HG03378 (cell line): ENCODE data around the gene NDUFB3.
"Not testable (repeated sequence)": the region's sequence is repeated elsewhere in the genome, so short reads cannot be mapped to it uniquely, and the experiment has no call there.

Experiments used
- ATAC-seq: cut with Tn5 transposase; IDR thresholded peaks from one replicate; pipeline ENCODE4 v1.9.1; 2021; ENCODE audit warnings: mild to moderate bottlenecking, moderate library complexity; ENCODE audit not compliant: unreplicated experiment

Gene NDUFB3

GRCh38 chr2:201084863-201085262, 13.1 kb downstream of the NDUFB3 start:
- no peak for ATAC-seq

- no peak for ATAC-seq
Measured at GRCh38 chr2:201090574-201090973, 18.8 kb downstream of the NDUFB3 start.

GRCh38 chr2:201093573-201093972, 21.8 kb downstream of the NDUFB3 start:
- no peak for ATAC-seq

- ATAC-seq: no peak
Measured at GRCh38 chr2:201100497-201100896, 28.7 kb downstream of the NDUFB3 start.

- ATAC-seq: no peak
Measured at GRCh38 chr2:201105759-201106158, 34.0 kb downstream of the NDUFB3 start.

- ATAC-seq: no peak
Measured at GRCh38 chr2:201107624-201108023, 35.8 kb downstream of the NDUFB3 start.

- ATAC-seq: no peak
Measured at GRCh38 chr2:201108341-201108740, 36.5 kb downstream of the NDUFB3 start.

- no peak for ATAC-seq
Measured at GRCh38 chr2:201109186-201109585, 37.4 kb downstream of the NDUFB3 start.

- no peak for ATAC-seq
Measured at GRCh38 chr2:201110615-201111014, 38.8 kb downstream of the NDUFB3 start.

- ATAC-seq: no peak
Measured at GRCh38 chr2:201111096-201111495, 39.3 kb downstream of the NDUFB3 start.

- ATAC-seq: no peak
Measured at GRCh38 chr2:201114350-201114749, 42.5 kb downstream of the NDUFB3 start.

- ATAC-seq: no peak
Measured at GRCh38 chr2:201114846-201115245, 43.0 kb downstream of the NDUFB3 start.

- ATAC-seq: peak; percentile 30
Measured at GRCh38 chr2:201116115-201116958, 44.5 kb downstream of the NDUFB3 start, which contains the start of gene CFLAR. TSS of gene CFLAR (plus strand) at chr2:201116164. CDS start at chr2:201129866, 13,702 bp downstream.

GRCh38 chr2:201116959-201117734, 45.3 kb downstream of the NDUFB3 start:
- ATAC-seq: peak; percentile 27

GRCh38 chr2:201117735-201118094, 45.9 kb downstream of the NDUFB3 start:
- not testable (repeated sequence) for ATAC-seq

- ATAC-seq: peak; percentile 56
Measured at GRCh38 chr2:201118121-201118960, 46.5 kb downstream of the NDUFB3 start.

- ATAC-seq: no peak
Measured at GRCh38 chr2:201118961-201119854, 47.4 kb downstream of the NDUFB3 start.

- no peak for ATAC-seq
Measured at GRCh38 chr2:201122276-201122675, 50.5 kb downstream of the NDUFB3 start.

- ATAC-seq: peak; percentile 24
Measured at GRCh38 chr2:201126308-201127151, 54.7 kb downstream of the NDUFB3 start.
